GM21528 (cell line): ENCODE results near the gene ATRNL1.
"Not testable (repeated sequence)": the region's sequence is repeated elsewhere in the genome, so short reads cannot be mapped to it uniquely, and the experiment has no call there.

Experiments used
- ATAC-seq: cut with Tn5 transposase; IDR thresholded peaks from one replicate; pipeline ENCODE4 v1.9.1; 2021; ENCODE audit warnings: mild to moderate bottlenecking, moderate library complexity; ENCODE audit not compliant: unreplicated experiment, low FRiP score

ATRNL1 gene

GRCh38 chr10:115827231-115828009, 734.3 kb downstream of the ATRNL1 start:
- no peak for ATAC-seq

GRCh38 chr10:115828182-115828581, 735.0 kb downstream of the ATRNL1 start:
- ATAC-seq: not testable (repeated sequence)

- no peak for ATAC-seq
Observed at GRCh38 chr10:115829521-115830205, 736.5 kb downstream of the ATRNL1 start.

DNA sequence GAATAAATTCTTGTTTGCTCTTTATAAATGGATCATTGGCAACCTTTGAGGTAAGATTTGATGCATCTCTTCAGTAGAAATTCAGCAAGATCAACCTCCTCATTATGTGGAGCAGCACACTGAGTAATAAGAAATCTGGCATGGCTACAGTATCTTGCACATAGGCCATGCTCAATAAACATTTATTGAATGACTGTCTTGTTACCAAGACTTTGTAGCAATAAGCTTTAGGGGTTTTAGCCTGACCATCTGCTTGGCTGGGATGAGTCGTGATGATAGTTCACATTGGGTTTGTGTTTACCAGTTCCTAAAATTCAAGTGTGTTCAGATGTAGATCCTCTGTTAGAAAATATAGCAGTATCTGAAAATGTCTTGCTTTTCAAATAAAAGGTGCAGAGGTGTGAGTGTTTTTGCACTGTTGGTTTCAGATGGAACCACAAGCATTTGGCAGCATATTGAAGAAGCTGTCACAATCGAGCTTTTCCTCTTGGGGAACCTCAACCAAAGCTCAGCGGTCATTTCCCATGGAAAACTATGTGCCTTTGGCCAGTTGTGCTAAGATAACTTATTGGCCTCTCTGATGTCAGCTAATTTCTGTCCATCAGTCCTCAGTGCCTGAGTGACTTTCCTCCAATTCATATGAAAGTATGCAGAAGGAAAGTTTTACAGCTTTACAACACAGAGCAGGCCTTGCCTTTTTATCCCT, 737.3 kb downstream of the ATRNL1 start:
- ATAC-seq: no peak

DNA sequence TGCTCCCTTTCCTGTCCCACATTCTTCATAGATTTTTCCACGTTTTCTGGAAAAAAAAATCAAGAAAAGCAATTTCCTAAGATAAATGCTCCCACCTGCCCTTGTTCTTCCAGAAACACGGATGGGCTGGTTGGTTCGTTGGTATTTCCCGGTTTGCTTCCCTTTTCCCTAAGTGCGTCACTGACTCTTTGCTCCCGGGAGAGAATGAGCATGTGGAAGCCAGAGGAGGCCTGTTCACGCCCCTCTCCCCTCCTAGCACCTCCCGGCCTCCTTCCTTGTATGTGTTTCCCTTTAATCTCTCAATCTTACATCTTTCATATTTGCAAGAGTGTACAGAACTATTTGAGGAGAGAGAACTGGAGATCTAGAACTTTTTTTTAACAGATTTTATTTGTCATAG, 737.9 kb downstream of the ATRNL1 start:
- no peak for ATAC-seq

DNA sequence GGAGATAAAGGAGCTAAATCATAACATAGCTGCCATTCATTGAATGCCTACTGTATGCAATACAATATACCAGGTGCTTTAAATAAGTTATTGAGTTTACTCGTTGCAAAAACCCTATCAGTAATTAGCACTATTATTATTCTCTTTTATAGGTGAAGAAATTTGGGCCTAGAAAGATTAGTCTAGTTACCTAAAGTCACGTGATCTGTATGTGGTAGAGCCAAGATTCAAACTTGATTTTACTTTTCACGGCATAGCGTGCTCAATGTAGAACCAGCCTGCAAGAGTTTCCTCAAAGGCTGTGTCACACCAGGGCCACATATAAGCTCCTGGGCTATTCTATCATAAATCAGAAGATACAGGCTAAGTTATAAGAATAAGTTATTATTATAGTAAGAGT, 740.0 kb downstream of the ATRNL1 start:
- no peak for ATAC-seq

- no peak for ATAC-seq
Observed at GRCh38 chr10:115844591-115844990, 751.4 kb downstream of the ATRNL1 start.

DNA sequence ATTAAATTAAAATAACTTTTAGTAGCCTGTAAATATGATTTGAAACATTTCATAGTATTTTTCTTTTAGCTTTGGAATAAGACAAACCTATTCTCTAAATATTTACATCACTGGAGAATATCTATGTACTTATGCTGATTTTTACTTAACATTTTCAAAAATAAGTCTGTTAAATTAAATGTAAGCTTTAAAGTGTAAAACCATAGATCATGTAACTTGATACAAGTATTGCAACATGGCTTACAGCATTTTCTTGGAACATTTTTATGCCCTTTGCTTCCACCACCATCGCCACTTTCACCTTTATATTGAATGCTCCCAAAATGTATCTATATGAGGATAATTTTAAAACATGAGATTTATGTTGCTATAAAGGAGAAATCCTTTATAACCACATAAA, 752.8 kb downstream of the ATRNL1 start:
- no peak for ATAC-seq

DNA sequence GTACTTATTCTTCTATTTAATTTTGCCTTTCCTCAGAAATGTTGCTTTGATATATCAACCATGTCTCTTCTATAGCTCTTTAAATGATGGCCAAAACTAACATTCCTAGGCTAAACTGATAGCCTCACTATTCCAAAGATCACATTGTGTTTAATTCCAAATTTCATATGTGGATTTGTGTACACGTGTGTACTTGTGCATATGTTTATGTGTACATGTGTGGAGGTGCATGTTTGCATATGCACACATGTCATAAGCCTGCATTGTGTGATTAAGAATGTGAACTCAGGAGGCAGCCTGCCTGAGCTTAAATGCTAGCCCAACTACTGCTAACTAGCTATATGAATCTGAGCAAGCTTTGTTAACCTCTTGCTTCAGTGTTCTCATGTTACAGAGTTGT, 753.4 kb downstream of the ATRNL1 start:
- no peak for ATAC-seq

DNA sequence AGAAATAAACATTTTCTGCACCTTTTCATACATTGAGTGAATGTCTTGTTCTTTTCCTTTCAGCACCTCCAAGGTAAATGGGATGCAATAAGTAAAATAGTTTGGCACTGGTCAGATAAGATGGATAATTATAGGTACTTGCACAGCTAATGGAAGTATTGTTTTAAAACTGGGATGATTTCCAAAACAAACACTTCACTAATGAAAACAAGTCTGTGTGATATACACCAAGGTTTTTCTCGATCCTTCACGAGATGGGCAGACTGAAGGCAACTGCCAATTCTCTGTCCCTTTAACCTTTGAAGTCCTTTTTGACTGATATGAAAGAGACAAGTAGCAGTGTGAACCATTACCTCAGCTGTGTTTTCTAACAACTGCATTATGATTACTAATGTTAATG, 756.0 kb downstream of the ATRNL1 start:
- no peak for ATAC-seq

- ATAC-seq: no peak
Observed at GRCh38 chr10:115850666-115851065, 757.5 kb downstream of the ATRNL1 start.

GRCh38 chr10:115851695-115852094, 758.5 kb downstream of the ATRNL1 start:
- ATAC-seq: no peak

GRCh38 chr10:115854740-115855435, 761.7 kb downstream of the ATRNL1 start:
- no peak for ATAC-seq

GRCh38 chr10:115856580-115856979, 763.4 kb downstream of the ATRNL1 start:
- ATAC-seq: no peak

DNA sequence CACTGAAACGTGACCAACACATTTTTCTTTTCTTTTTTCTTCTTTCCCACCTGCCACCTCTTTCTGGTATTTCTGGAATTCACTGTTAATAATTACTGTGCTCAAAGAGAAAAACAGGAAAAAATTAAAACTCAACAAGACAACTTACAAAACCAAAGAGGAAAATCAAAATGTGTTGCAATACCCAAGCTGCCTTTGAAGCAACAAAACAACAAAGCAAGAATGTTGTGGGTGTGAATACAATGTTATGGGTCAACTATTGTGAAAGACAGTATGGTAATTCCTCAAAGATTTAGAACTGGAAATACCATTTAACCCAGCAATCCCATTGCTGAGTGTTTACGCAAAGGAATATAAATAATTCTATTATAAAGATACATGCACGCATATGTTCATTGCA, 764.7 kb downstream of the ATRNL1 start:
- ATAC-seq: no peak

GRCh38 chr10:115860182-115861107, 767.3 kb downstream of the ATRNL1 start:
- ATAC-seq: no peak

GRCh38 chr10:115861455-115861854, 768.3 kb downstream of the ATRNL1 start:
- ATAC-seq: no peak

DNA sequence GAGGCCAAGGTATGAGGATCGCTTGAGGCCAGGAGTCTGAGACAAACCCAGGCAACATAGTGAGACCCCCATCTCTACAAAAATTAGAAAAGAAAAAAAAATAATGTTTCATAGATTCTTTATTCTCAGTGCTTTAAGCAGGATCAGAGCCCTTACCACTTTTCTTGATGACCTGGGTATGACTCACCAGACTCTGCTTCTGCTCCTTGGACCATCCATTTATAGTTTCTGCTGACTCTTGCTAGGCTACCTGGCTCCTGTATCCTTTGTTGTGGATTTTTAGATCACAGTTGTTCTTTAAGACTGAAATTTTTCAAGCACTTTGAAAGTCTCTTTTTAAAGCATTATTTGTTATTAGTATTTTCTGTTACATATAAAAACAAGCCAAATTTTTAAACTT, 768.7 kb downstream of the ATRNL1 start:
- ATAC-seq: no peak

DNA sequence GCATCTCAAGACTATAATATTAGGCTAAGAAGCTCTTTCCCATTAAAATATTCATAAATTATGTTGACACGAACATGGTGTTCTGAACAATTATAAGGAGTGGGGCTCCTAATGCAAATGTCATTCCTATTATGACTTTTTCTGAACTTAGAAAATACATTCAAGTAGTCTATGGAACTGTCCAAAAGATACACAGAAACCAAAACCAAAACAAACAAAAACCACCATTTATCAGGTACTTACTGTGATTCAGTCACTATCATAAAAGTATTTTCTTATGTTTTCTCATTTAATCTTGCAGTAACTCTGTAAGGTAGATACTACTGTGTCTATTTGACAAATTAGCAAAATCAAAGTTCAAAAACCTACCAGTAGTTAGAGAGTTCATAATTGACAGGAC, 773.0 kb downstream of the ATRNL1 start:
- ATAC-seq: no peak

DNA sequence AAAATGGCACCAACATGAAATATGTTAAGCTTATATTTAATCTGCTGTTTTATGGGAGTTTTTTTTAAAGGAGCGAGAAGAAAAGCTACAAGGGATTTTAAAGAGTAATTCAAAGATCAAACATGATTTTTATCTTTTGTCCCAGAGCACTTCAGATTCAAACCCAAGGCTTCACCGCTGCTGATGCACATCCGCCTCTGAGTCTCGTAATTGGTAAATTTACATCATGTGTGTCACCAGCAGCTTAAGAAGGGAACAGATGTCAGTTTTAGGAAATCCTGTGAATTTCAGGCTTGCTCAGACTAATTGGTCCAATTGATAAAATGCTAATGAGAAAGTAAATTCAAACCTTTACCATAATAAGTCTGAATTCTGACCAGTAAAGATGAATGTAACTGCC, 773.5 kb downstream of the ATRNL1 start:
- ATAC-seq: no peak
